ENCODE data around the gene IL23R. TPM values are rescaled to one million over a fixed set of nuclear protein-coding genes. Genes with fewer than 3 reads are reported as not detected.

The IL23R gene
- total RNA-seq, 2 experiments from 2014 or later = 0.08 to 0.14 TPM

DNA sequence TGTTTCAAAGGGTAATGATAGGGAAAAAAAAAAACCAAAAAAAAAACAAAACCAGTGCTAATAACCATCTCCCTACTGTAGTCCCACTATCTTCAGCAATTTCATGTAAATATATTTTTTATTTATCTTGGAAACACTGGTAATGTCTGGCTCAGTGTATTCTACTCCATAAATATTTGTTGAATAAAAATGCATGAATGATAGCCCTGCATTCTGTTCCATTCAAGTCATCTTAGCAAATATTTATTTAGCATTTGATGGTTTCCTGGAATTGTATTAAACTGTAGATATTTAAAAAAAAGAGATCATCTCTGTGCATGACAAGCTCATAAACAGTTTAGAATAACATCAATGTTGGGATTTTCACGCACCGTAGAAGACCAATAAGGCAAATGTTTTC lies 24.2 kb downstream of the IL23R start:
- Mint-ChIP-seq H3K9me3 (no peaks in the 10 kb centered on the region), H3K27ac (no peak overlapping the region), H3K4me3 (no peak overlapping the region), H3K36me3 (ENCODE audit: low read depth) (no peaks in the 10 kb centered on the region), H3K27me3 (no peaks in the 10 kb centered on the region), H3K4me1 (ENCODE audit: low read depth) (peaks cover 16% of the 10 kb centered on the region)
- CTCF ChIA-PET = interaction anchor here (1.6 kb wide), 1 partner anchor 142 kb away, joined by 3 read pairs; no protein-coding TSS in a partner anchor
- POLR2A ChIA-PET = interaction anchor here (0.6 to 1.7 kb wide), 2 partner anchors 17 to 20 kb away, joined by 3 to 5 read pairs; no protein-coding TSS in a partner anchor
- no peaks in the 10 kb centered on the region for H3K36me3 ChIP-seq (ENCODE audit: insufficient read depth, low read length)
- no peaks in the 10 kb centered on the region for H3K27me3 ChIP-seq (ENCODE audit: control insufficient read depth in 1 of 2, insufficient read depth in 2 of 2, low read length in 2 of 2)
- peaks cover 17% of the 10 kb centered on the region for H3K4me1 ChIP-seq (ENCODE audit: insufficient read depth, low read length)
- TF ChIP-seq, protein P1, sequence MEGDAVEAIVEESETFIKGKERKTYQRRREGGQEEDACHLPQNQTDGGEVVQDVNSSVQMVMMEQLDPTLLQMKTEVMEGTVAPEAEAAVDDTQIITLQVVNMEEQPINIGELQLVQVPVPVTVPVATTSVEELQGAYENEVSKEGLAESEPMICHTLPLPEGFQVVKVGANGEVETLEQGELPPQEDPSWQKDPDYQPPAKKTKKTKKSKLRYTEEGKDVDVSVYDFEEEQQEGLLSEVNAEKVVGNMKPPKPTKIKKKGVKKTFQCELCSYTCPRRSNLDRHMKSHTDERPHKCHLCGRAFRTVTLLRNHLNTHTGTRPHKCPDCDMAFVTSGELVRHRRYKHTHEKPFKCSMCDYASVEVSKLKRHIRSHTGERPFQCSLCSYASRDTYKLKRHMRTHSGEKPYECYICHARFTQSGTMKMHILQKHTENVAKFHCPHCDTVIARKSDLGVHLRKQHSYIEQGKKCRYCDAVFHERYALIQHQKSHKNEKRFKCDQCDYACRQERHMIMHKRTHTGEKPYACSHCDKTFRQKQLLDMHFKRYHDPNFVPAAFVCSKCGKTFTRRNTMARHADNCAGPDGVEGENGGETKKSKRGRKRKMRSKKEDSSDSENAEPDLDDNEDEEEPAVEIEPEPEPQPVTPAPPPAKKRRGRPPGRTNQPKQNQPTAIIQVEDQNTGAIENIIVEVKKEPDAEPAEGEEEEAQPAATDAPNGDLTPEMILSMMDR (IDR thresholded peaks at IDR 0.05) = no peak
- ATAC-seq (ENCODE audit: poor library complexity) = no peak
- no peak overlapping the region for H3K4me3 ChIP-seq (ENCODE audit: low read length)
- no peaks in the 10 kb centered on the region for H3K9me3 ChIP-seq (ENCODE audit: control insufficient read depth in 1 of 2, insufficient read depth in 1 of 2, low read length in 2 of 2)
- H3K27ac ChIP-seq (ENCODE audit: low read depth in 1 of 2, low read length in 2 of 2) = no peak overlapping the region
- no peak for DNase-seq
- intact Hi-C loops (cut with DNase I, micrococcal nuclease) = no loop called here

DNA sequence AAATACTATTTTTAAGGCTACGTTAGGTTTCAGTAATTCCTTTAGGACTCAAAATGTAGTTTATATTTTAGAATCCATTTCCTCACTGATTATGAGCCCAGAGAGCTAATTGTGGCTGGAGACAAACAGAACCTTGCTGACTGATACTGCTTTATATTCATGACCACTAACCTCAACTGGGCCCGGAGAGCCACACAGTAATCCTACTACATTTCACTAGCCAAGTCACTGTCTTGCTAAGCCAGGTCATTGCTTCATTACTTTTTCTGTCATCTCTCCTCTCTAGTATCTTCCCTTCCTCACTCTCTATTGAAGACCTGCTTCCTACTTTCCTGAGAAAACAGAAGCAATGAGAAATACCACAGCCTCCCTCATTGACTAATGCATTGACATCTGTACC lies 24.7 kb downstream of the IL23R start:
- H3K27me3 Mint-ChIP-seq = no peaks in the 10 kb centered on the region
- H3K36me3 ChIP-seq (ENCODE audit: insufficient read depth, low read length) = no peaks in the 10 kb centered on the region
- DNase-seq (no peak), ATAC-seq (ENCODE audit: poor library complexity) (no peak)
- intact Hi-C loops (cut with DNase I, micrococcal nuclease) = no loop called here
- TF ChIP-seq, protein P1 (IDR thresholded peaks at IDR 0.05) = no peak
- H3K36me3 Mint-ChIP-seq (ENCODE audit: low read depth) = no peaks in the 10 kb centered on the region
- H3K4me3 ChIP-seq (ENCODE audit: low read length) = no peak overlapping the region
- H3K27ac Mint-ChIP-seq = no peak overlapping the region
- no peak overlapping the region for H3K27ac ChIP-seq (ENCODE audit: low read depth in 1 of 2, low read length in 2 of 2)
- ChIA-PET CTCF (interaction anchor here (1.6 kb wide), 1 partner anchor 142 kb away, joined by 3 read pairs; no protein-coding TSS in a partner anchor), POLR2A (interaction anchor here (0.6 to 1.7 kb wide), 2 partner anchors 16 to 20 kb away, joined by 3 to 5 read pairs; no protein-coding TSS in a partner anchor)
- peaks cover 20% of the 10 kb centered on the region for H3K4me1 ChIP-seq (ENCODE audit: insufficient read depth, low read length)
- no peaks in the 10 kb centered on the region for H3K9me3 Mint-ChIP-seq
- H3K4me3 Mint-ChIP-seq = no peak overlapping the region
- H3K9me3 ChIP-seq (ENCODE audit: control insufficient read depth in 1 of 2, insufficient read depth in 1 of 2, low read length in 2 of 2) = no peaks in the 10 kb centered on the region
- peaks cover 21% of the 10 kb centered on the region for H3K4me1 Mint-ChIP-seq (ENCODE audit: low read depth)
- no peaks in the 10 kb centered on the region for H3K27me3 ChIP-seq (ENCODE audit: control insufficient read depth in 1 of 2, insufficient read depth in 2 of 2, low read length in 2 of 2)

DNA sequence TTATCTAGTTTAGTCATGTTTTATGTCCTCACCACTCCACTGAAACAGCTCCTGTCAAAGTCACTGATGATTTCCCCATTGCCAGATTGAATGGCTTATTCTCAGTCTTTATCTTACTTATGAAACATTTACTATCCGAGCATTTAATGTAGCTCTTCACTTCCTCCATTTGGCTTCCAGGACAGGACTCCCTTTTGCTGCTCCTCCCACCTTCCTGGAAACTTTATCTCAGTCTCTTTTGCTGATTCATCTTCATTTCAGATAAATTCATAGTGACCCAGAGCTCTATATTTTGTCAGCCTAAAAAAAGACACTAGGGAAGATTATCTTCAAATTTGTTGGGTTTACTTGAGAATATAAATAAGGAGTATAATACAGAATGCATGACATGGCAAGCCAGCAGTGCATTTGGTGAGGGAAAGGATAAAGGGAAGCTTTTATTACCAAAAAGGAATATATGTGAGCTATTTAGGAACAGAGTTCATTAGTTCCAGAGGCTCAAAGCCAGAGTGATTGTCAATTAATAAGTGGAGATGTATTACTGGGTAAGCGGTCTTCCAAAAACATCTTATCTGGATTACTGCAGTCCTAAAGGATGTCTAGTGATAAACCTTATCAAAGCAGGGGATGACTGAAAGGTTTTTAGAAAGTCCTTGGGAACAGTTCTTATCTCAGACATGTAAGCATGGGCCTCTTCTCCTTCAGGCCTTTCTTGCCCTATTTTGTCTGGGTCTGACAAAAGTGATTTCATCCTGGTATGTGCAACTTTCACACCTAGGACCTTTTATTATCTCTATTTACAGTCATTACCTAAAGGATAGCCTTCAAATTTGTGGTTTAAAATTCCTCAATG lies 25.6 kb downstream of the IL23R start:
- intact Hi-C loops (cut with DNase I, micrococcal nuclease) = no loop called here
- TF ChIP-seq, protein P1 (IDR thresholded peaks at IDR 0.05) = no peak
- no peak overlapping the region for H3K27ac ChIP-seq (ENCODE audit: low read depth in 1 of 2, low read length in 2 of 2)
- H3K9me3 Mint-ChIP-seq = no peaks in the 10 kb centered on the region
- DNase-seq (no peak), ATAC-seq (ENCODE audit: poor library complexity) (no peak)
- H3K4me1 ChIP-seq (ENCODE audit: insufficient read depth, low read length) = peaks cover 20% of the 10 kb centered on the region
- no peak overlapping the region for H3K27ac Mint-ChIP-seq
- H3K27me3 Mint-ChIP-seq = no peaks in the 10 kb centered on the region
- H3K36me3 ChIP-seq (ENCODE audit: insufficient read depth, low read length) = no peaks in the 10 kb centered on the region
- ChIA-PET CTCF (no interaction called here), POLR2A (interaction anchor here (1.7 kb wide), 1 partner anchor 21 kb away, joined by 5 read pairs; no protein-coding TSS in a partner anchor)
- no peaks in the 10 kb centered on the region for H3K36me3 Mint-ChIP-seq (ENCODE audit: low read depth)
- H3K4me3 Mint-ChIP-seq = no peak overlapping the region
- H3K9me3 ChIP-seq (ENCODE audit: control insufficient read depth in 1 of 2, insufficient read depth in 1 of 2, low read length in 2 of 2) = no peaks in the 10 kb centered on the region
- peaks cover 22% of the 10 kb centered on the region for H3K4me1 Mint-ChIP-seq (ENCODE audit: low read depth)
- H3K27me3 ChIP-seq (ENCODE audit: control insufficient read depth in 1 of 2, insufficient read depth in 2 of 2, low read length in 2 of 2) = no peaks in the 10 kb centered on the region
- no peak overlapping the region for H3K4me3 ChIP-seq (ENCODE audit: low read length)
